ENCODE measurements around the gene SSBP3. TPM values are rescaled to one million over a fixed set of nuclear protein-coding genes. Genes with fewer than 3 reads are reported as not detected.

Gene SSBP3
- total and polyA plus RNA-seq, 4 donors = 43.7 to 83.4 (median 65.8) TPM

- Histone ChIP-seq H3K27ac (ENCODE audit: low read depth in 1 of 2, low read length in 2 of 2) (peak overlapping the region; percentile 7 to 76), H3K4me1 (ENCODE audit: control insufficient read depth in 1 of 2, insufficient read depth in 2 of 2, low read length in 2 of 2) (no peaks in the 10 kb centered on the region), H3K4me3 (ENCODE audit: low read length in 2 of 2) (no peak overlapping the region), H3K9me3 (ENCODE audit: control insufficient read depth, low read length) (no peaks in the 10 kb centered on the region), H3K27me3 (ENCODE audit: control insufficient read depth in 1 of 2, insufficient read depth in 2 of 2, low read length in 1 of 2) (no peaks in the 10 kb centered on the region), H3K36me3 (ENCODE audit: control insufficient read depth in 1 of 2, insufficient read depth in 2 of 2, low read length in 1 of 2) (no peaks in the 10 kb centered on the region)
- ATAC-seq (ENCODE audit: low FRiP score) (peak; percentile 49), DNase-seq (no peak)
- intact Hi-C loops (cut with DNase I) = loop anchor here (2.0 to 5.0 kb wide), 2 partner anchors 44 to 48 kb away; no protein-coding TSS in a partner anchor
- 6 to 10% methylated on average over 13 of the region's 13 CpGs for WGBS, 2 donors
Observed at GRCh38 chr1:54335011-54335754, 71.0 kb downstream of the SSBP3 start.

GRCh38 chr1:54332781-54333585, 73.2 kb downstream of the SSBP3 start:
- no peak overlapping the region for H3K27ac ChIP-seq (ENCODE audit: low read depth in 1 of 2, low read length in 2 of 2)

GRCh38 chr1:54331843-54332463, 74.2 kb downstream of the SSBP3 start:
- H3K27me3 ChIP-seq (ENCODE audit: control insufficient read depth in 1 of 2, insufficient read depth in 2 of 2, low read length in 1 of 2) = no peaks in the 10 kb centered on the region
- ATAC-seq (ENCODE audit: low FRiP score) (no peak), DNase-seq (no peak)
- 81 to 82% methylated on average over 3 of the region's 3 CpGs for WGBS, 2 donors
- H3K4me1 ChIP-seq (ENCODE audit: control insufficient read depth in 1 of 2, insufficient read depth in 2 of 2, low read length in 2 of 2) = no peaks in the 10 kb centered on the region
- H3K36me3 ChIP-seq (ENCODE audit: control insufficient read depth in 1 of 2, insufficient read depth in 2 of 2, low read length in 1 of 2) = no peaks in the 10 kb centered on the region
- no peaks in the 10 kb centered on the region for H3K9me3 ChIP-seq (ENCODE audit: control insufficient read depth, low read length)
- no peak overlapping the region for H3K4me3 ChIP-seq (ENCODE audit: low read length in 2 of 2)
- intact Hi-C loops (cut with DNase I) = no loop called here
- no peak overlapping the region for H3K27ac ChIP-seq (ENCODE audit: low read depth in 1 of 2, low read length in 2 of 2)

More at GRCh38 chr1:54332781-54333585, 73.2 kb downstream of the SSBP3 start:
- H3K36me3 ChIP-seq (ENCODE audit: control insufficient read depth in 1 of 2, insufficient read depth in 2 of 2, low read length in 1 of 2) = no peaks in the 10 kb centered on the region
- DNase-seq (no peak), ATAC-seq (ENCODE audit: low FRiP score) (no peak)
- H3K4me1 ChIP-seq (ENCODE audit: control insufficient read depth in 1 of 2, insufficient read depth in 2 of 2, low read length in 2 of 2) = no peaks in the 10 kb centered on the region
- intact Hi-C loops (cut with DNase I) = no loop called here
- no peaks in the 10 kb centered on the region for H3K9me3 ChIP-seq (ENCODE audit: control insufficient read depth, low read length)
- H3K4me3 ChIP-seq (ENCODE audit: low read length in 2 of 2) = no peak overlapping the region
- WGBS, 2 donors = 78% methylated on average over 21 of the region's 21 CpGs
- no peaks in the 10 kb centered on the region for H3K27me3 ChIP-seq (ENCODE audit: control insufficient read depth in 1 of 2, insufficient read depth in 2 of 2, low read length in 1 of 2)

GRCh38 chr1:54331091-54331772, 75.0 kb downstream of the SSBP3 start:
- no peak for ATAC-seq (ENCODE audit: low FRiP score)
- Histone ChIP-seq H3K27me3 (ENCODE audit: control insufficient read depth in 1 of 2, insufficient read depth in 2 of 2, low read length in 1 of 2) (no peaks in the 10 kb centered on the region), H3K27ac (ENCODE audit: low read depth in 1 of 2, low read length in 2 of 2) (no peak overlapping the region), H3K4me1 (ENCODE audit: control insufficient read depth in 1 of 2, insufficient read depth in 2 of 2, low read length in 2 of 2) (no peaks in the 10 kb centered on the region), H3K4me3 (ENCODE audit: low read length in 2 of 2) (no peak overlapping the region), H3K9me3 (ENCODE audit: control insufficient read depth, low read length) (no peaks in the 10 kb centered on the region), H3K36me3 (ENCODE audit: control insufficient read depth in 1 of 2, insufficient read depth in 2 of 2, low read length in 1 of 2) (no peaks in the 10 kb centered on the region)
- 74 to 77% methylated on average over 12 of the region's 12 CpGs for WGBS, 2 donors
- intact Hi-C loops (cut with DNase I) = no loop called here
- DNase-seq = no peak

GRCh38 chr1:54329312-54330003, 76.7 kb downstream of the SSBP3 start:
- Histone ChIP-seq H3K4me1 (ENCODE audit: control insufficient read depth in 1 of 2, insufficient read depth in 2 of 2, low read length in 2 of 2) (no peaks in the 10 kb centered on the region), H3K27me3 (ENCODE audit: control insufficient read depth in 1 of 2, insufficient read depth in 2 of 2, low read length in 1 of 2) (no peaks in the 10 kb centered on the region), H3K27ac (ENCODE audit: low read depth in 1 of 2, low read length in 2 of 2) (no peak overlapping the region), H3K36me3 (ENCODE audit: control insufficient read depth in 1 of 2, insufficient read depth in 2 of 2, low read length in 1 of 2) (no peaks in the 10 kb centered on the region), H3K9me3 (ENCODE audit: control insufficient read depth, low read length) (no peaks in the 10 kb centered on the region), H3K4me3 (ENCODE audit: low read length in 2 of 2) (no peak overlapping the region)
- intact Hi-C loops (cut with DNase I) = no loop called here
- DNase-seq (no peak), ATAC-seq (ENCODE audit: low FRiP score) (no peak)
- WGBS, 2 donors = 75% methylated on average over 5 of the region's 5 CpGs

- no peak for DNase-seq
- no peaks in the 10 kb centered on the region for H3K36me3 ChIP-seq (ENCODE audit: control insufficient read depth in 1 of 2, insufficient read depth in 2 of 2, low read length in 1 of 2)
- intact Hi-C loops (cut with DNase I) = no loop called here
- 82 to 84% methylated on average over 12 of the region's 12 CpGs for WGBS, 2 donors
- no peaks in the 10 kb centered on the region for H3K9me3 ChIP-seq (ENCODE audit: control insufficient read depth, low read length)
- H3K27me3 ChIP-seq (ENCODE audit: control insufficient read depth in 1 of 2, insufficient read depth in 2 of 2, low read length in 1 of 2) = no peaks in the 10 kb centered on the region
- no peak for ATAC-seq (ENCODE audit: low FRiP score)
- no peak overlapping the region for H3K4me3 ChIP-seq (ENCODE audit: low read length in 2 of 2)
- no peaks in the 10 kb centered on the region for H3K4me1 ChIP-seq (ENCODE audit: control insufficient read depth in 1 of 2, insufficient read depth in 2 of 2, low read length in 2 of 2)
- H3K27ac ChIP-seq (ENCODE audit: low read depth in 1 of 2, low read length in 2 of 2) = no peak overlapping the region
Observed at GRCh38 chr1:54328066-54328636, 78.0 kb downstream of the SSBP3 start.

- Histone ChIP-seq H3K4me1 (ENCODE audit: control insufficient read depth in 1 of 2, insufficient read depth in 2 of 2, low read length in 2 of 2) (no peaks in the 10 kb centered on the region), H3K27ac (ENCODE audit: low read depth in 1 of 2, low read length in 2 of 2) (no peak overlapping the region), H3K36me3 (ENCODE audit: control insufficient read depth in 1 of 2, insufficient read depth in 2 of 2, low read length in 1 of 2) (no peaks in the 10 kb centered on the region), H3K27me3 (ENCODE audit: control insufficient read depth in 1 of 2, insufficient read depth in 2 of 2, low read length in 1 of 2) (no peaks in the 10 kb centered on the region), H3K9me3 (ENCODE audit: control insufficient read depth, low read length) (no peaks in the 10 kb centered on the region), H3K4me3 (ENCODE audit: low read length in 2 of 2) (no peak overlapping the region)
- no peak for DNase-seq
- 43 to 49% methylated on average over 14 of the region's 14 CpGs for WGBS, 2 donors
- intact Hi-C loops (cut with DNase I) = no loop called here
- no peak for ATAC-seq (ENCODE audit: low FRiP score)
Observed at GRCh38 chr1:54327386-54328065, 78.7 kb downstream of the SSBP3 start.

All from aorta (tissue), 5 donors.